IPS DF 4.7 (cell line): ENCODE results near the gene BCR.

Source experiments
- DNase-seq: peaks from one replicate; pipeline ENCODE4 v3.0.0-alpha.2; 2013; ENCODE audit warnings: low spot score; ENCODE audit errors: extremely low read depth

The BCR gene

GRCh38 chr22:23242473-23243001 lies 62.2 kb downstream of the BCR start:
- DNase-seq = peak; percentile 92

- DNase-seq = peak; percentile 76
Measured at GRCh38 chr22:23243006-23243573, 62.8 kb downstream of the BCR start.

GRCh38 chr22:23243859-23244689 lies 63.8 kb downstream of the BCR start:
- no peak for DNase-seq

- no peak for DNase-seq
Measured at GRCh38 chr22:23244690-23245044, 64.4 kb downstream of the BCR start.

GRCh38 chr22:23245045-23245798 lies 64.9 kb downstream of the BCR start:
- no peak for DNase-seq

GRCh38 chr22:23245799-23246136 lies 65.5 kb downstream of the BCR start:
- DNase-seq = no peak

GRCh38 chr22:23246982-23247766 lies 66.9 kb downstream of the BCR start:
- DNase-seq = no peak

GRCh38 chr22:23248583-23248982 lies 68.3 kb downstream of the BCR start:
- DNase-seq = no peak

GRCh38 chr22:23250056-23250784 lies 69.9 kb downstream of the BCR start:
- DNase-seq = no peak

GRCh38 chr22:23250785-23251363 lies 70.6 kb downstream of the BCR start:
- no peak for DNase-seq

GRCh38 chr22:23251445-23252093 lies 71.3 kb downstream of the BCR start:
- DNase-seq = no peak

GRCh38 chr22:23253475-23254055 lies 73.3 kb downstream of the BCR start:
- DNase-seq = no peak

- no peak for DNase-seq
Measured at GRCh38 chr22:23255506-23256170, 75.3 kb downstream of the BCR start.

GRCh38 chr22:23256171-23256932 lies 76.0 kb downstream of the BCR start:
- no peak for DNase-seq

GRCh38 chr22:23256986-23257888 lies 76.9 kb downstream of the BCR start:
- DNase-seq = no peak

GRCh38 chr22:23257889-23258825 lies 77.8 kb downstream of the BCR start:
- DNase-seq = no peak
